Liver (tissue), 9 donors: ENCODE measurements around the gene EDN3. TPM values are rescaled to one million over a fixed set of nuclear protein-coding genes. Genes with fewer than 3 reads are reported as not detected.
"Not testable (repeated sequence)": the region's sequence is repeated elsewhere in the genome, so short reads cannot be mapped to it uniquely, and the experiment has no call there.

Experiments
- DNase-seq: peaks from one replicate; pipeline ENCODE4 v3.0.0-alpha.2; 2017; ENCODE audit warnings: low spot score
- H3K27ac ChIP-seq, 2 donors: one replicate each; pipeline ENCODE4 v1.7.0; 2013; ENCODE audit warnings: inconsistent platforms in 2 of 2, low read length in 2 of 2, control low read depth in 1 of 2, low read depth in 1 of 2, mild to moderate bottlenecking in 1 of 2
- H3K27me3 ChIP-seq, 4 donors: one replicate each; pipeline versions ENCODE4 v1.6.1 to v1.7.0; 2013; ENCODE audit warnings: low read length in 3 of 4, inconsistent platforms in 1 of 4, mild to moderate bottlenecking in 1 of 4, moderate library complexity in 1 of 4; ENCODE audit not compliant: control insufficient read depth in 4 of 4, insufficient read depth in 4 of 4
- H3K36me3 ChIP-seq, 4 donors: one replicate each; pipeline versions ENCODE4 v1.6.1 to v1.7.0; 2013; ENCODE audit warnings: low read length in 3 of 4, mild to moderate bottlenecking in 3 of 4, low read depth in 1 of 4, moderate library complexity in 1 of 4; ENCODE audit not compliant: control insufficient read depth in 4 of 4, insufficient read depth in 3 of 4
- H3K4me1 ChIP-seq, 4 donors: one replicate each; pipeline versions ENCODE4 v1.6.1 to v1.7.0; 2013; ENCODE audit warnings: low read length in 3 of 4, mild to moderate bottlenecking in 3 of 4, moderate library complexity in 1 of 4; ENCODE audit not compliant: control insufficient read depth in 4 of 4, insufficient read depth in 4 of 4
- H3K4me3 ChIP-seq, 3 donors: one replicate each; pipeline versions ENCODE4 v1.6.1 to v1.7.0; 2013; ENCODE audit warnings: low read length in 3 of 3, control low read depth in 1 of 3, low read depth in 1 of 3, mild to moderate bottlenecking in 1 of 3
- H3K9ac ChIP-seq, 2 donors: one replicate each; pipeline ENCODE4 v1.7.0; 2013; ENCODE audit warnings: low read length in 2 of 2, mild to moderate bottlenecking in 2 of 2, moderate library complexity in 2 of 2, control low read depth in 1 of 2, low read depth in 1 of 2
- H3K9me3 ChIP-seq, 4 donors: one replicate each; pipeline versions ENCODE4 v1.6.1 to v1.7.0; 2013; ENCODE audit warnings: low read length in 3 of 4; ENCODE audit not compliant: control insufficient read depth in 4 of 4
- ATF3 ChIP-seq: IDR thresholded peaks from 2 replicates; pipeline ENCODE4 v1.6.1; 2016; ENCODE audit warnings: antibody characterized with exemption
- CTCF ChIP-seq: fragments of 150-350 bp; IDR thresholded peaks from 2 replicates; pipeline ENCODE4 v1.5.1; 2017; ENCODE audit warnings: improper control_type of control experiment, low read depth, low read length; ENCODE audit not compliant: missing input control
- FOXA1 ChIP-seq: IDR thresholded peaks from 2 replicates; pipeline ENCODE4 v1.6.1; 2016; ENCODE audit warnings: antibody characterized with exemption
- FOXA2 ChIP-seq: IDR thresholded peaks from 2 replicates; pipeline ENCODE4 v1.6.1; 2016; ENCODE audit warnings: antibody characterized with exemption
- GABPA ChIP-seq, 2 donors: IDR thresholded peaks in 1 of 2; conservative IDR thresholded peaks in 1 of 2; 2 replicates each; pipeline ENCODE4 v1.6.1; 2016; ENCODE audit warnings: antibody characterized with exemption in 2 of 2, mild to moderate bottlenecking in 1 of 2, moderate library complexity in 1 of 2
- JUND ChIP-seq, 2 donors: IDR thresholded peaks; 2 replicates each; pipeline ENCODE4 v1.6.1; 2016; ENCODE audit warnings: antibody characterized with exemption in 2 of 2
- MAX ChIP-seq: IDR thresholded peaks from 2 replicates; pipeline ENCODE4 v1.6.1; 2016; ENCODE audit warnings: antibody characterized with exemption
- NR2F2 ChIP-seq: IDR thresholded peaks from 2 replicates; pipeline ENCODE4 v1.6.1; 2016; ENCODE audit warnings: antibody characterized with exemption
- RAD21 ChIP-seq, 2 donors: IDR thresholded peaks; 2 replicates each; pipeline ENCODE4 v1.6.1; 2016; ENCODE audit warnings: antibody characterized with exemption in 2 of 2, mild to moderate bottlenecking in 2 of 2
- REST ChIP-seq: IDR thresholded peaks from 2 replicates; pipeline ENCODE4 v1.6.1; 2016; ENCODE audit warnings: antibody characterized with exemption, mild to moderate bottlenecking
- SP1 ChIP-seq: IDR thresholded peaks from 2 replicates; pipeline ENCODE4 v1.6.1; 2018; ENCODE audit warnings: antibody characterized with exemption, mild to moderate bottlenecking
- YY1 ChIP-seq: IDR thresholded peaks from 2 replicates; pipeline ENCODE4 v1.6.1; 2016; ENCODE audit warnings: antibody characterized with exemption, mild to moderate bottlenecking
- WGBS: extraction: QIAGEN DNeasy Blood & Tissue Kit; methylation state at CpG from one replicate; pipeline ENCODE4 v1.1.7; 2013; 5-methylcytosine and 5-hydroxymethylcytosine counted together
- polyA plus RNA-seq, 2 donors: library from polyadenylated mRNA; stranded (reverse) in 1 of 2; unstranded in 1 of 2; fragments of 200-250 nt in 1 of 2; fragments of >200 nt in 1 of 2; fragmentation: Nextera tagmentation in 1 of 2; extraction: Ambion mirVana in 1 of 2; gene quantifications; one replicate each; pipeline versions ENCODE4 v1.2.1 to v1.2.3, GENCODE V29; 2013 to 2015
- total RNA-seq, 2 donors: library from RNA; depleted of rRNA; stranded (reverse); fragments of >200 nt; gene quantifications; one replicate each; pipeline ENCODE4 v1.2.3, GENCODE V29; 2014
- TF ChIP-seq, protein P1 (sequence below): IDR thresholded peaks from 2 replicates; pipeline ENCODE4 v1.6.1; 2016; ENCODE audit warnings: antibody characterized with exemption
- donor health status: healthy.
- donor health status: healthy.
- donor health status: healthy.
- donor health status: healthy.
- donor health status: healthy.

Gene EDN3
- total and polyA plus RNA-seq, 4 donors = 0.09 TPM; not detected in 3

- no peak for DNase-seq
- TF ChIP-seq MAX (no peak), GABPA (IDR thresholded peaks at IDR 0.05 in 1 of 2, conservative IDR thresholded peaks at IDR 0.05 in 1 of 2) (no peak), REST (no peak), ATF3 (no peak), NR2F2 (no peak), CTCF (no peak), YY1 (no peak), FOXA1 (no peak), RAD21 (IDR thresholded peaks at IDR 0.05) (no peak), SP1 (no peak), JUND (IDR thresholded peaks at IDR 0.05) (no peak), FOXA2 (no peak)
- TF ChIP-seq, protein P1, sequence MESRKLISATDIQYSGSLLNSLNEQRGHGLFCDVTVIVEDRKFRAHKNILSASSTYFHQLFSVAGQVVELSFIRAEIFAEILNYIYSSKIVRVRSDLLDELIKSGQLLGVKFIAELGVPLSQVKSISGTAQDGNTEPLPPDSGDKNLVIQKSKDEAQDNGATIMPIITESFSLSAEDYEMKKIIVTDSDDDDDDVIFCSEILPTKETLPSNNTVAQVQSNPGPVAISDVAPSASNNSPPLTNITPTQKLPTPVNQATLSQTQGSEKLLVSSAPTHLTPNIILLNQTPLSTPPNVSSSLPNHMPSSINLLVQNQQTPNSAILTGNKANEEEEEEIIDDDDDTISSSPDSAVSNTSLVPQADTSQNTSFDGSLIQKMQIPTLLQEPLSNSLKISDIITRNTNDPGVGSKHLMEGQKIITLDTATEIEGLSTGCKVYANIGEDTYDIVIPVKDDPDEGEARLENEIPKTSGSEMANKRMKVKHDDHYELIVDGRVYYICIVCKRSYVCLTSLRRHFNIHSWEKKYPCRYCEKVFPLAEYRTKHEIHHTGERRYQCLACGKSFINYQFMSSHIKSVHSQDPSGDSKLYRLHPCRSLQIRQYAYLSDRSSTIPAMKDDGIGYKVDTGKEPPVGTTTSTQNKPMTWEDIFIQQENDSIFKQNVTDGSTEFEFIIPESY = no peak
- H3K27me3 ChIP-seq = no peaks in the 10 kb centered on the region
- no peak overlapping the region for H3K4me3 ChIP-seq
- H3K4me1 ChIP-seq = no peaks in the 10 kb centered on the region
- no peak overlapping the region for H3K27ac ChIP-seq
- H3K9ac ChIP-seq = no peak overlapping the region
- no peaks in the 10 kb centered on the region for H3K9me3 ChIP-seq
- H3K36me3 ChIP-seq = no peaks in the 10 kb centered on the region
- WGBS = 80% methylated on average over 4 of the region's 4 CpGs
These were observed 56.3 kb downstream of the EDN3 start for GRCh38 chr20:59356662-59357165.

DNA sequence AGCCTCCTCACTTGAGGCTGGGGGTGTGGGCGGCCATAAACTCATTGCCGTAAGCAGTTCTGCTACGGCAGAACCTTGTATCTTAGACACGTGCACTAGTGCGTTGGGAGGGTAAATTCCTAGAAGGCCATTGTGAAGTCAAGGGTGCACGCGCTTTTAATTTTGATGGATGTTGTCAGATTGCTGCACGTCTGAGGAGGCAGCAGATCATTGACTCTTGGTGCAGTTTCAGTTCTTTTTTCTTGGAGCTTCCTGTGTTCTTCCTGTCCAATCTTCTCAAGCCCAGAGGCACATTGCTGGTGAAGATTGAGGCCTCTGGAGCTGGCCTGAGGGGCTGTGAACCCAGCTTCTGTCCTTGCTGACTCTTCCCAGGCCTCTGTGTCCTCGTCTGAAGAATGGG lies 58.4 kb downstream of the EDN3 start:
- H3K9ac ChIP-seq, H3K27me3 ChIP-seq, H3K4me1 ChIP-seq, H3K27ac ChIP-seq, H3K36me3 ChIP-seq, H3K4me3 ChIP-seq, H3K9me3 ChIP-seq, DNase-seq: not testable (repeated sequence)
- WGBS = 70% methylated on average over 1 of the region's 9 CpGs
